Esophagus mucosa (tissue), 1 donor: ENCODE results near the gene NPY5R. TPM values are rescaled to one million over a fixed set of nuclear protein-coding genes. Genes with fewer than 3 reads are reported as not detected.
A peak's percentile ranks its signal among the peaks of the same experiment; 100 is the strongest.

Source experiments
- ATAC-seq: fragments of 200-7000 bp; cut with Tn5 transposase; one replicate; pipeline ENCODE4 v1.9.1; 2020
- total RNA-seq: library from RNA; stranded (reverse); gene quantifications from one replicate; pipeline ENCODE4 v1.2.4, GENCODE V29; 2023
- donor health status: DM: yes; HTN: yes; CAD: no.

Gene NPY5R
- total RNA-seq, result not detected

DNA sequence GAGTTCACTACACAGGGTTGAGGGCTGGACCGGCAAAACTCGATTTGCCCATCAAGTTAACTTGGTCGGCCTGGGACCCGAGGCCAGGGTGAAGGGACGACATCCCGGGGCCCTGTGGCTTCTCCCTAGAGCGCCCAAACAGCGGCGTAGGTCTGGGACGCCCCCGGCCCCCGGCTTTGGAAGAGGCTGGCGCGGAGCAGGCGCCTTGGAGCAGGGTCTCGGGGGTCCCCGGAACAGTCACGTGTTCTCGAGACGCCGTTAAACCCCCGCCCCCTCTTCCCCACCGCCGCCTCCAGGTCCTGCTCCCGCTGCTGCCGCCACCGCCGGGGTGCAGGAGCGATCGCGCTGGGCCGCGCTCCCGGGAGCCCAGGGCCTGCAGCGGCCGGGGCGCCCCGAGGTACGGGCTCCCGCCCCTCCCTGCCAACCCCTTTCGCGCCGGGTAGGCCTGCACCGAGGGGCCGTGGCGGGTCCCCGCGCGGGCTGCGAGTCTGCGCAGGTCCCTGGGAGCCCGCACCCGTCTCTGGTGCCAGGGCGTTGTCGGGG is at the start of gene NPY5R:
NPY5R (plus strand) TSS at position 289 of the 543 bp plus-strand sequence. CDS start 6,382 bp downstream, outside the sequence.
- ATAC-seq, result peak; percentile 29

DNA sequence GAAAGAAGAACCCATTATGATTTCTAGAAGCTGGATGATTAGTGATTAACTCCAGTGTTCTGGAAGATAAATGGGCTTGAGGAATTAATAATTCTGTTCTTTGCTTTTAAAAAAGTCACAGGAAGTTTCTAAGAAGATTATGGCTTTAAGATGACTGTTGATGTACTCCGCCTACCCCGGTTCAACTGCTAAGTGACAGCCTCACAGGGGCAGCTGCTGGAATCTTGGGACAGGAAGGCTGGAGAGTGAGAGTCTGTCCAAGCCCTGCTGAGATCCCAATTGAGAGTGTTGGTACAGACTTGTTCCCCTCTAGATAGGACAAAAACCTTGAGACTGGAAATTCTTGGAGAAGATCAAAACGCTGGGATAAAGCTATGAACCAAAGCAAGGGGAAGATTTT is 48.6 kb upstream of the NPY5R start:
- ATAC-seq, result no peak

DNA sequence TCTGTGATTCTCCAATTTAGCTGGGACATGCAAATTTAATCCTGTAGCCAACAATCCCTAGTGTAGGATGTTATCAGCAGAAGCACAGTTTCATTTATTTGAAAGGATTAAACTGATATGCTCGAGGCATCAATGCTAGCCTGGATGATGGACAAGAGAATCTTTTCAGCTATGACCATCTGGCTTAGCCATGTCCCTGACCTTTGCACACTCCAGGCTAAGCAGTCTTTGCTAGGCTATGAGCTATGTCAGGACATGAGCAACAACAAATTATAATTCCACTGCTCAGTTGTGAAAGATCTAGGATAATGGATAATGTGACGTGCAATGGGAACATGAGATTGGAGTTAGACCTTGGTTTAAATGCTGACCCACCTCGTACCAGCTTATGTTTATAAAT is 43.2 kb upstream of the NPY5R start:
- no peak for ATAC-seq

DNA sequence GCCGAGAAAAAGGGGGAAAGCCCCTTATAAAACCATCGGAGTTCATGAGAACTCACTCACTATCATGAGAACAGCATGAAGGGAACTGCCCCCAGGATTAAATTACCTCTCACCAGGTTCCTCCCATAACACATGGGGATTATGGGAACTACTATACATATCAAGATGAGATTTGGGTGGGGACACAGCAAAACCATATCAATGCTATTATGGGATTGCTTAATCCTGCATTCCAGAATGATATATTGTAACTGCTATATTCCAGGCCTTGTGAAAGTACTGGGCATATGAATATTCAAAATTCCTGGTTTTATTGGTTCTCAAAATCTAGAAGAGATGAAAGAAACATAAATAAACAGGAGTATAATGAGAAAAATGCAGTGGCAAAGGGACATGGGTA is 40.6 kb upstream of the NPY5R start:
- ATAC-seq, result no peak

DNA sequence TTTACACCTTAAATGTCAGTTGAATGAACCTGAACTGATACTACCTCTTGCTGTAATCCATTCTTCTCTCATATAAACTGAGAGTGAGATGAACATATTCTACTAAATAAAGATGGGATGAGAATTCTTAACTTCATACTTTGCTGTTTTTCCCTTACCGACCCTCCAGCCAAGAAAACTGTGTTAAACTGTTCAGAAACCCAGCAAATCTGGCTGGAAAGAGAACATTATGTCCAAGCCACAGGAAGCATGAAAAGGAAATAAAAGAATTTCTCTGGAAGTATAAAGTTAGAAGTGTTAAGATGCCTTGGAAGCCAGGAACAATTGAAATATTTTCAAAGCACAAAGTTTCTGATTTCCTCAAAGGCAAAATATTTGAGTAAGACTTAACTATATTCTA is 34.2 kb upstream of the NPY5R start:
- no peak for ATAC-seq

DNA sequence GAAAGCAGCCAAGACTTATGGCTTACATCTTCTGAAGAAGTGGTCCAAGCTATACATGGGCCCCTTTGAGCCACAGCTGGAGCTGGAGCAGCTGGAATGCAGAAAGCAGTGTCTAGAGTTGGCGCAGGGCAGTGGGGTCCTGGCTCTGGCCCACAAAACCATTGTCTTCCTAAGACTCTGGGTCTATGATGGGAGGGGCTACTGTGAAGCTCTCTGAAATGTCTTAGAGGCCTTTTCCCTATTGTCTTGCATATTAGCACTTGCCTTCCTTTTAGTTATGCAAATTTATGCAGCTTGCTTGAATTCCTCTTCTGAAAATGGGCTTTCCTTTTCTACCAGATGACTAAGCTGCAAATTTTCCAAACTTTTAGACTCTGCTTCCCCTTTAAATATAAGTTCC is 26.6 kb upstream of the NPY5R start:
- no peak for ATAC-seq

DNA sequence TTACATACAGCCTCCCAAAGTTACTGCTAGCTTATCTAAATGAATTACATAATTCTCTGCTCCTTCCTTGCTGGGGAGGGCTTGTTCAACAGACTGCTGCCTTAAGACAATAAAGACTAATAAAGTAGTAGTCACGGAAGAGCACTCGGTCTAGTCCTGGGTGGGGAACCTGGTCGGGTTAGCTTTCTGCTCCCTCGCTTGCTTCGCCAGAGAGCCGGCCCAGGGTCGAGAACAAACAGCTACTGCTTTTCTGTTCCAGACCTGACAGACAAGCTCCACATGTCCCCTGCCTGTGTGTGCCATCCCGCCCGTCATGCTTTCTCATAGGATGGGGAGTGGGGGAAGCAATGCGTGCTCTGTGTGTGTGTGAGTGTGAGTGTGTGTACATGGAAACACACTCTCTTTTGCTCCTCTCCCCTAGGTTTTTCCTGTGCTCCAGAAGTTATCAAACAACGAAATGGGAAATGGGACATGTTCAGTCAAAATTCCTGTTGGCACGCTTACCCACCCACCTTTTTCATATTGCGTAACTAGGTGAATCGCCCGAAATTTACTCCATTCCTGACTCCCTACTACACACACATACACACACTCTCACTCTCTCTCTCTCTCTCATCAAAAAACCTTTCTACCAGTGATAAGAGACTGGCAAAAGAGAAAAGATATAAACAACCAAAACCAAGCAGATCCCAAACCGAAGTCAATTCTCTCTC is 12.6 kb upstream of the NPY5R start:
- no peak for ATAC-seq

DNA sequence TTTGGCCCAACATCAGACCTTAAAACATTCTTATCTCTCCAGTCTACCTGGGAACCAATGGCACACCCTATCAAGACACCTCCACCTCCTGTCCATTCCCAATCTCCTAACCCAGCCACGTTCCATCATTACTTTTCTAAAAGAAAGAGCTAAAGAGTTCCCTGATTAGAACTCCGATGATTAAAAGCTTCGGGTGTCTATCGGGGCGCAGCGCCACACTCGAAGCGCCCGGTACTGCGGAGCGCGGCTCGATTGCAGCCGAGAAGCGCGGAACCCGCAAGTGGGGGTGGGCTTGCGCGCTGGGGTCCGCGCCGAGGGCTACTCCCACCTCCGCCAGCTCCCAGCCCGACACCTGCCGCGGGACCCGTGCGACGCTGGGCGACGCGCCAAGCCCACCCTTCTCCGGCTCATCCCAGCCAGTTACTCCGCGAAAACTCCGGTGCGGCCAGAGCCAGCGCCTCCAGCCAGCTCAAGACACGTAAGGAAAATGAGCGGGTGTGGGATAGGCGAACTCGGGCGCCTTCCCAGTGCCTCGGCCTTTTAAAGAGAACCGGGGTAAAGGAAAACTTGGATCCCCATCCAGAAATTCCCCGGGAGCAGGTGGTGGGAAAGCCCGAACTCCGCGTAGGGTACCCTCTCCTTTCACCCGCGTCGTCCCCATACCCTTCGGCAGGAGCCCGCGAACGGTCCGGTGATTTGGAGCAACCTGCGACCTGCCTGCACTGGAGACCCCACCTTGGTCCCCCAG is 11.9 kb upstream of the NPY5R start:
- ATAC-seq, result peak; percentile 25

DNA sequence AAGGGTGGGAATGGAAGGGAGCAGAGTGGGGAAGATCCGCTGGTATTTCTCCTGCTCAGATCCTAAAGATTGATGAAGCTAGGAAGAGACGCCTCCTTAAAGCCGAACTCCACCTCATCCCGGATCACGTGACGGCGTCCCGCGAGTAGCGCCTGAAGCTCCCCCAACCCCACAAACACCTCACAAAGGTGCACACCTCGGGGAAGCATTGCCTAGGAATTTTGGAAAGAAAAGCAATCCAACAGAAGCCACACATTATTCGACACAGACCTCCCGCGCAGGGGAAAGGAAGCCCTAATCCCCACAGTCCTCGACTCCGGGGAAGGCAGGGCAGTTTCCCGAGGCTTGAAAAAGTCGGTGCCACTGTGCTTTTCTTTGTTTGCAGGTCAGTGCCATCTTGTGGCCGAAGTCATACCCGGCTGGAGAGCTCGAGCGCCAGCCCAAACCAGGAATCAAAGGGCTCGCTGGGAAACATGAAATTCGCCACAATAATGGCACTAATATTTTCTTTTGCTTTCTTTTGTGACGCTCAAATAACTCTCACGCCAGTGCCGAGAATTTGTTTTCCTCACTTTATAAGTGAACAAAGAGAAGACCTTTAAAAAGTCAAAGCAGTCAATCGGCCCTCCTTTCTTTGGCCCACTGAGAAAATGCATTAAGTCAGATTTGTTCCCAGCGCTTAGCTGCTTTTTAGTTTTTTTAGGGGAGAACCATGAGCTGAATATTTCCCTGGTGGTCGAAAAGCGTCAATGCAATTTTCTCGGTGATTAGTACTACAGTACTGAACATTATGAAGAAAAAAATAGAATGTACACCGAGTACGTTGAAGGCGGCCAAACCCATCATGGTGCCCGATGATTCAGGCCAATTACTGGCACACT is 10.9 kb upstream of the NPY5R start, which contains the start of gene NPY1R:
NPY1R (minus strand) TSS at position 71 of the 881 bp plus-strand sequence. CDS start 6,042 bp downstream, outside the sequence.
- peak; percentile 77 for ATAC-seq

DNA sequence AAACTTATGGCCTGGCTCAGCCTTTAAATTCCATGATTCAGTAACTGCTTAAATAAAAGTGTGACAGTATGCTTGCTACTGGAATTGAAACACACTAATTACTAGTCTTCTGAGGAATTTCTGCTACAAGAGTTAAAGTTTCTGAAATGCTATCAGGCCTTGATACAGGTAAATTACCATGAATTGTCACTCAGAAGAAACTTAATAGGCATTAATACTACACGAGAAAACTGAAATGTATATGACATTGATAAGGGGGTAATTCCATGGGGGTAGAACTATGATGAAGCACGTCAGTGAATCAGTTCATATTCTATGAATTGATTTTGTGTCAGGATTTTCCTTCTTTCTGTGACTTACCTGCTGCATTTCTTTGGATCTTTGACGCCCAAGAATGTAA is 8.3 kb upstream of the NPY5R start:
- no peak for ATAC-seq

DNA sequence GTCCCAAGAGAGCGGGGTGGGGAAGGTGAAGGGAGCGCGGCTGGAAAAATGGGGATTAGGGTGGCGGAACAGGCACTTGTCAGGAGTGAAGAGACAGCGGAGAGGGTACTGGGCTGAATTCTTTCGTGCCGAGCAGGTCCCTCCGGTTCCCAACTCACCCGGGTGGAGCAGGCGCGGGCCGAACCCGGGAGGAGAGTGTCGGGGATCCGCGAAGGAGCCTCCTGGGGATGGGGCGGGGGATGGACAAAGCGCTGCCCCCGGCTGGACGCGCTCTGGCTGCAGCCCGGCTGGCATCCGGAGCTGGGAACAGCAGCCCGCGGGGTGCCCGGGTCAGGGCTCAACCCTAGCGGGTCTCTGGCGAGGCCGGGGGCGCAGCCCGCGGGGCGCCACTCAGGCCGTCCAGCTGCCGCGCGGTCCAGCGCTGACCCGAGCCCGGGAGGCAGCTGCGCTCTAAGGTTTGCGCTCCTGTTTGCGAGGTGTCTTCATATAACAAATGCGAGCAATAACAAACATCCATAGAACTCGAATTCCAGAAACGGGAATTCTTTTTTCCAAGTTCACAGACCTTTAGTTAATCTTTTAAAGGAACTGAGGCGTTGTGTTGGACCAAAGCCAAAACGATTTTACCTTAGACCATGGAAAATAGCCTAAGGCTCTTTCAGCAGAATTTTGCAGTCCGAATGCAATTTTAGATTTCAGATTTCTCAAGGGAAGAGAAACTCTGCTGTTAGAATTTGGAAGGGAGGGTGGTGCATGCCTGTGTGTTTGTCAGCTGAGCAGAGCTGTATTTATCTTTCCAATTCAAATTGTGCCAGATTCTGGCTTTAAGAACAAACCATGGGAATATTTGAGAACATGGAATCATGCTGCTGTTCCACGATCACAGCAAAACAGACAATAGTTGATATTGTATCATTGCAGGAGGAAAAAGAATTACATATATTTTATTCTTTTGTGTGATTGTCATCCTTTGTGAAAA is 744 bp downstream of the NPY5R start:
- peak; percentile 11 for ATAC-seq

DNA sequence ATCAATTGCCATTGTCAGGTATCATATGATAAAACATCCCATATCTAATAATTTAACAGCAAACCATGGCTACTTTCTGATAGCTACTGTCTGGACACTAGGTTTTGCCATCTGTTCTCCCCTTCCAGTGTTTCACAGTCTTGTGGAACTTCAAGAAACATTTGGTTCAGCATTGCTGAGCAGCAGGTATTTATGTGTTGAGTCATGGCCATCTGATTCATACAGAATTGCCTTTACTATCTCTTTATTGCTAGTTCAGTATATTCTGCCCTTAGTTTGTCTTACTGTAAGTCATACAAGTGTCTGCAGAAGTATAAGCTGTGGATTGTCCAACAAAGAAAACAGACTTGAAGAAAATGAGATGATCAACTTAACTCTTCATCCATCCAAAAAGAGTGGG is 7.0 kb downstream of the NPY5R start:
- no peak for ATAC-seq

DNA sequence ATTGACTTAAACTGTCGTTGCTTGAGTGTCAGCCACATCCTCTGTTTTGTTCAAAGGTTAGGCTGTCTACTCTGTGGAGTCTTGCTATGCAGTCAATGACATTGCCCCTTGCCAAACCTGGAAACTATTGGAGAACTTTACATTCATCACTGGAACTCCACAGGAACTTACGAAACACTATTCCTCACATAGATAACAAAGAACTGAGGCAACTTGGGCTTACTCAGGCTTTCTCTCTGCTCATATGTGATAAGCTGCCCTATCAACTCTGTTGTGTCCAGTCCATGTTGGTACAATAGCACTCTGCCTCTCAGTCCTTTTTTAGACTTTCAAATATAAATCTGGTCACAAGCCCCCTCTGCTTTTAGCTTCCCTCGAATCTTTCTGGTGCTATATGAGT is 9.4 kb downstream of the NPY5R start:
- ATAC-seq, result no peak

DNA sequence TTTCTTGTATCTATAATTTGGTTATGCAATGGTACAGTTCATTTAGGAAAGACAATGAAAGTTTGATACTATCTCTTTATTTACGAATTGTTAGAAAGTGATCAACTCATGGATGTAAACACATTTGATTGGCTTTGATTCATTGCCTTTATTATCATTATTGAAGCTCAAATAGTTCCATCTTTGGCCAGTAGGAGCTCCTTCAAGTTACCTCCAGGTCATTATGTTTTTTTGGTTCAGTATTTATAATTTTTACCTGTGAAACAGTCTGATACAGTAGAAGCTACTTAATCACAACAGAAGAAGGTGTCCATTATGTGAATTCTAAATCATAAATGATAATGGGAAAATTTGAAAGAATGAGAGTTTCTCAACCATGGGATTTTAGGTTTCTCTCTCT is 12.4 kb downstream of the NPY5R start:
- ATAC-seq, result no peak

DNA sequence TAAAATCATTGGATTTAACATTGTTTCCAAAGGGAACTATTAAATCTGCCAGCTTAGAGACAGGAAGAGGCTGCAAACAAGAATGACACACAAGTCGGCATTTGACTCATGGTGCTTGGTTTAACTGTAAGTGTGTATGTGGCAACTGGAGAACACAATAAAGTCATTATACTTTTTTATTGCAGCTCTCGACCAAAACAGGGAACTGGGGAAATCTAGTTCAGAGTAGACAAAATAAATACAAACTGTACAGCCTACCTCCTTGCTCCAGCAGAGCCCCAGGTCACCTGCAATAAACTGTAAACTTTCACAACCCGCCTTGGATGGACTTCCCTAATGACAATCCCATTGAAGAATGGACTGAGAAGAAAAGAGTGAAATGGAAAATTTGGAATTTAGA is 24.0 kb downstream of the NPY5R start:
- ATAC-seq, result no peak

DNA sequence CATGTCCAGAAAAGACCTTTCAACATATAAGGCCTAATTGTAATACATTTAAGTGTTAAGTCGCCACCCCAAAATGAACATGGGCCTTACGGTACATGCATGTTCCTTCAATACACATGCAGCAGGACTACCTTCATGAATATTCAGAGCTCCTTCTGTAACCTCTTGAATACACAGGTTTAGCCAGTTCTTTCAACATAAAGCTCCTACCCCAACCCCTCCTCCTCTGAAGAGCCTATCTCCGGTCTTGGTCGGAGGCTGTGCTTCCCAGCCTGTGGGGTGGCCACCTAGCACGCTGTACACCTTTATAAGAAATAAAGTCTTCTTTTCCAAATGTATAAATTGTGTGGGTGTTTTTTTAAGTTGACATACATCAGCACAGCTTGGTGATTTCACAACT is 28.3 kb downstream of the NPY5R start:
- no peak for ATAC-seq

DNA sequence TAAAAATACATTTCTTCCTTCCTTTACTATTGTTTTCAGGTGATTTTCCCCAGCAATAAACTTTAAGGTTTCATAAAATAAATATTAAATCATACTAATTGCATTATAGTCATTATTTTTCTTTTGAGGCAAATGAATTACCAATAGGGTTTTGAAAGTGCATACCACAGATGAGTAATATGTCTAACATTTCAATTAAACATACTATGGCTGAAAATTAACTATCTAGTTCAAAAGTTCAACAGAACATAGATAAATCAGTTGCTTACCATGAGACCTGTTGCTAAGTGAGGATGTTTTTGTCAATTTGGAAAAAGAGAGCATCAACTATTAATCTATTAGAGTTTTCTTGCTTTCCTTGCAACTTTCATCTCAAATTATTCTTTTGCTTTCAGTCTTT is 35.0 kb downstream of the NPY5R start:
- ATAC-seq, result no peak

DNA sequence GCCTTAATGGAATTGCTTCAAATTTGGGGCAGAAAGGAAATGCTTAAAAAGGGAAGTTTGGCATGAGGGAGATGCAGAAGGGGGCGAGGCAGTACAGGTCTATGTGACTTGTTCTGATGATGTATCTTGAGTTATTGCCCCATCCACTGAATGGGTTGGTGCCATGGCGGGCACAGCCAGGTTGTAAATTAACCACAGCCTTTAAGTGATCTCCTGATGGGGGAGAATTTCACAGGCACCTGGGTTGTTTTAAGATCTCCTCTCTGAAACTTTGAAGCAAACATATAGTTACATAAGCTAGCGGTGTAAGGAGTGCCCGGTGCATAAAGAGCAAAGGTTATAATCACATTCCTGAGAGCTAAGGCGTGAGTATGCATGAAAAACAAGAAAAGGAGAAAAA is 37.0 kb downstream of the NPY5R start:
- no peak for ATAC-seq

DNA sequence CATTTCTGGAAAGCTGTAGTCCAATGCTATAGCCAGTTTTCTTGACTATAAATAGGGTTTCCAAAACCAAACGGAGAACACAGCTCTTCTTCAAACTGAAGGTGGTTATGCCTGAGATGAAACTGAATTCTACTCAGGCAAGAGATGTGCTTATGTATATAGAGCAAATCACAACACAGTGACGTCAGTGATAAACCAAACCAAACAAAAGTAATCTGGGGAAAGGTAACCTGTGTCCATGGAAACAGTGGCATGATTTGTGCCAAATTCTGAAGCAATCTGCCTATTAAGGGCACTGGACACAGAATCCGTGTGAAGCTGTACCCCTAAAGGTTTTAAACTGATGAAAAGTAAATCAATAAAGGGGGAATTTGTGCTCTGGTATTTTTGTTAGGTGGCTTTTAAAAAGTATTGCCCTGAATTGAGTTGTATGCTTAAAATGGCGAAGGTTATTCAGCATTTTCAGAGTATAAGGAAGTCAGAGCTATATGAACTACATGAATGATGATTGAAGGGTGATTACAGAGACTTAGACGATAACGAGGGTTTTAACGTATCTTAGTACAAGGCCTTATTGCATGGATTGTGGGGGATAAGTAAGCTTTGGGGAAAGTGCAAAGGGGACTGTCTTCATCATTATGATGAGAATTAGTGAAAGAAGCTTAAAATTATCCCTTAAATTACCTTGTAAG is 38.6 kb downstream of the NPY5R start:
- no peak for ATAC-seq

DNA sequence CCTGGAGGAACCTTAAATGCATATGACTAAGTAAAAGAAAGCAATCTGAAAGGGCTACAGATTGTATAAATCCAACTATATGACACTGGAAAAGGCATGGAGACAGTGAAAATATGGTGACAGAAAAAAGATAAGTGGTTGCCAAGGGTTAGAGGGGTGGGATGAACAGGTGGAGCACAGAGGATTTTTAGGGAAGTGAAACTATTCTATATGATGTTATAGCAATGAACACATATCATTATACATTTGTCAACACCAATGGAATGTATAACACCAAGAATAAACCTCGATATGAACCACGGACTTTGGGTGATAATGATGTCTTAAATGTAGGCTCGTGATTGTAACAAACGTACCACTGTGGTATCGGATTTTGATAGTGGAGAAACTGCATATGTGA is 40.7 kb downstream of the NPY5R start:
- ATAC-seq, result no peak

DNA sequence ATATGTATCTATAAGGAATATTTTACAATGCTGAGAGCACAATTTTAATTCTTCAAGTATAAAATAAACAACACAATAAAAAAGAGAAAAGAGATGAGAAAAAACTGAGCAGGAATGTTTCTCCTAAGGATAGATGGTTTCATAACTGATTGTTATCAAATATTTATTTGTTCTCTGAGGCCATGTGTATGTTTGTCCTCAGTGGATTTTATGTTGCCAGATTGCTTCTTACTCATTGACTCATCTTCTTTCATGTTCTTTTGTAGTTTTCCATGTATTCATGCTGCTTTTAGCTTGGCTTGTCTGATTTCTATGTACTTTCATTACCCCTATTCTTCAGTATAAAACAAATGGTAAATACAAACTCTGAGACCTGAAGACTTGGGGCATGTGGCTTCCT is 41.2 kb downstream of the NPY5R start:
- no peak for ATAC-seq
